B cell (primary cell): ENCODE measurements around the gene DIAPH1. TPM values are rescaled to one million over a fixed set of nuclear protein-coding genes. Genes with fewer than 3 reads are reported as not detected.

Source experiments
- ATAC-seq: fragments of 200-7000 bp; cut with Tn5 transposase; one replicate; pipeline ENCODE4 v1.10.0; 2021; ENCODE audit warnings: low read depth, mild to moderate bottlenecking, moderate number of reproducible peaks, moderate library complexity
- CTCF ChIA-PET: fragments of 350-600 bp; sonication (Branson Sonifier 250); formaldehyde crosslinking; loops from one replicate; lab custom pipeline; 2021; ENCODE audit warnings: antibody characterized with exemption, inconsistent platforms; lab: Charles Lee
- POLR2A ChIA-PET: fragments of 350-600 bp; sonication (Branson Sonifier 250); formaldehyde crosslinking; loops from one replicate; lab custom pipeline; 2021; ENCODE audit warnings: antibody characterized with exemption; lab: Charles Lee
- DNase-seq: peaks from one replicate; pipeline ENCODE4 v3.0.0; 2013
- H2AFZ ChIP-seq: 2 replicates; pipeline ENCODE4 v1.6.1; 2012; ENCODE audit warnings: mild to moderate bottlenecking, low read depth, low read length; ENCODE audit not compliant: insufficient read depth, poor library complexity, severe bottlenecking
- H3K27ac ChIP-seq, 2 donors: 1 replicate in 1 of 2; 2 replicates in 1 of 2; pipeline ENCODE4 v1.5.1; 2012 to 2013; ENCODE audit warnings: low read length in 2 of 2, mild to moderate bottlenecking in 2 of 2, moderate library complexity in 1 of 2
- H3K27me3 ChIP-seq, 4 experiments: fragments of 200-600 bp in 1 of 4; sonication (generic) in 1 of 4; replicated peaks in 1 of 4; 1 replicate in 2 of 4; 2 replicates in 2 of 4; pipeline versions ENCODE4 v1.6.1 to v1.7.0; 2013 to 2016; ENCODE audit warnings: low read length in 3 of 4, mild to moderate bottlenecking in 2 of 4, mixed read lengths in 1 of 4, moderate library complexity in 1 of 4; ENCODE audit not compliant: insufficient read depth in 4 of 4, control insufficient read depth in 3 of 4; ENCODE audit errors: control extremely low read depth in 1 of 4
- H3K36me3 ChIP-seq, 2 experiments: replicated peaks in 1 of 2; 1 replicate in 1 of 2; 2 replicates in 1 of 2; pipeline versions ENCODE4 v1.6.1 to v1.7.1; 2013; ENCODE audit warnings: low read length in 1 of 2; ENCODE audit not compliant: insufficient read depth in 2 of 2, control insufficient read depth in 1 of 2; ENCODE audit errors: control extremely low read depth in 1 of 2, extremely low read depth in 1 of 2
- H3K4me1 ChIP-seq, 2 donors: fragments of 200-600 bp in 1 of 2; sonication (generic) in 1 of 2; 1 replicate in 1 of 2; 2 replicates in 1 of 2; pipeline versions ENCODE4 v1.5.1 to v1.6.1; 2013 to 2017; ENCODE audit warnings: low read length in 2 of 2; ENCODE audit not compliant: control insufficient read depth in 2 of 2, insufficient read depth in 2 of 2
- H3K4me2 ChIP-seq: replicated peaks from 2 replicates; pipeline ENCODE3; 2012; ENCODE audit warnings: mild to moderate bottlenecking, low read depth, low read length; ENCODE audit not compliant: poor library complexity, severe bottlenecking
- H3K4me3 ChIP-seq, 5 experiments: fragments of 200-600 bp in 1 of 5; sonication (generic) in 1 of 5; 1 replicate in 3 of 5; 2 replicates in 2 of 5; pipeline versions ENCODE4 v1.5.1 to v1.7.0; 2011 to 2016; ENCODE audit warnings: low read length in 4 of 5, mild to moderate bottlenecking in 4 of 5, low read depth in 2 of 5, control low read depth in 1 of 5, moderate library complexity in 1 of 5; ENCODE audit not compliant: insufficient read depth in 1 of 5; ENCODE audit errors: control extremely low read depth in 1 of 5, extremely low read depth in 1 of 5
- H3K79me2 ChIP-seq: fragments of 200-600 bp; sonication (generic); one replicate; pipeline ENCODE4 v1.6.0; 2016; ENCODE audit warnings: low read length; ENCODE audit not compliant: control insufficient read depth, insufficient read depth
- H3K9ac ChIP-seq: fragments of 200-600 bp; sonication (generic); 2 replicates; pipeline ENCODE4 v1.6.1; 2017; ENCODE audit warnings: mild to moderate bottlenecking, low read length, moderate library complexity
- H3K9me3 ChIP-seq, 3 donors: one replicate each; pipeline versions ENCODE4 v1.6.1 to v1.7.1; 2013; ENCODE audit warnings: low read length in 2 of 3; ENCODE audit not compliant: control insufficient read depth in 2 of 3, insufficient read depth in 1 of 3; ENCODE audit errors: control extremely low read depth in 1 of 3
- H4K20me1 ChIP-seq: 2 replicates; pipeline ENCODE4 v1.6.0; 2012; ENCODE audit warnings: mild to moderate bottlenecking, low read length; ENCODE audit not compliant: insufficient read depth, control insufficient read depth, poor library complexity, severe bottlenecking
- H3K27ac Mint-ChIP-seq: one replicate; pipeline ENCODE4 v1.8.0; 2021; ENCODE audit warnings: mixed read lengths
- H3K27me3 Mint-ChIP-seq: one replicate; pipeline ENCODE4 v1.8.0; 2021; ENCODE audit warnings: mixed read lengths
- H3K4me1 Mint-ChIP-seq: one replicate; pipeline ENCODE4 v1.8.0; 2021; ENCODE audit warnings: mixed read lengths
- H3K4me3 Mint-ChIP-seq: one replicate; pipeline ENCODE4 v1.8.0; 2021; ENCODE audit warnings: mixed read lengths
- H3K9me3 Mint-ChIP-seq: one replicate; pipeline ENCODE4 v1.8.0; 2022; ENCODE audit warnings: mixed read lengths; ENCODE audit not compliant: insufficient read depth
- CTCF ChIP-seq: fragments of 200-600 bp; IDR thresholded peaks from one replicate; pipeline ENCODE4 v1.8.0; 2022; ENCODE audit warnings: antibody characterized with exemption, mild to moderate bottlenecking
- EZH2 ChIP-seq: IDR thresholded peaks from 2 replicates; pipeline ENCODE4 v1.6.1; 2012; ENCODE audit warnings: borderline replicate concordance, low read depth, mild to moderate bottlenecking, moderate library complexity, low read length; ENCODE audit not compliant: insufficient read depth, poor library complexity, severe bottlenecking
- WGBS: methylation state at CpG from one replicate; pipeline ENCODE4 v1.1.5; 2013; ENCODE audit warnings: missing lambda C conversion rate; ENCODE audit not compliant: insufficient coverage; 5-methylcytosine and 5-hydroxymethylcytosine counted together
- intact Hi-C: fragments of 100-400 bp; cut with micrococcal nuclease; formaldehyde crosslinking; loops from one replicate; pipeline ENCODE4 v1.10.0; 2022
- polyA plus RNA-seq: library from polyadenylated mRNA; depleted of rRNA; stranded (reverse); fragments of >200 nt; gene quantifications from 2 replicates; pipeline ENCODE4 v1.2.3, GENCODE V29; 2012
- total RNA-seq, 2 donors: library from RNA; stranded (reverse); fragments of 120-200 nt in 1 of 2; gene quantifications; 1 replicate in 1 of 2; 2 replicates in 1 of 2; pipeline versions ENCODE4 v1.2.3 to v1.2.4, GENCODE V29; 2013 to 2022

Gene DIAPH1
- total and polyA plus RNA-seq, 2 donors (not counting 1 experiment from before 2014, with no cell fraction given), result 59.7 to 113 TPM

GRCh38 chr5:141637123-141637766, 18.4 kb upstream of the DIAPH1 start:
- H2AFZ ChIP-seq, result peak overlapping the region; percentile 97
- H3K9me3 Mint-ChIP-seq, result no peaks in the 10 kb centered on the region
- H3K36me3 ChIP-seq, result peaks cover 0 to 21% of the 10 kb centered on the region in 2 experiments
- H3K27ac Mint-ChIP-seq, result peak overlapping the region; percentile 80
- peaks cover 30 to 36% of the 10 kb centered on the region in 2 donors for H3K4me1 ChIP-seq
- H3K79me2 ChIP-seq, result peaks cover 46% of the 10 kb centered on the region
- no peaks in the 10 kb centered on the region for H3K9me3 ChIP-seq
- peak overlapping the region; percentile 70 to 99 (median 82) for H3K4me3 ChIP-seq
- ChIA-PET POLR2A (interaction anchor here (0.5 to 3.6 kb wide), 12 partner anchors 12 to 1090 kb away, joined by 3 to 22 read pairs (median 4); partner anchors contain the start of genes DIAPH1 and FCHSD1), CTCF (interaction anchor here (0.7 to 10.3 kb wide), 22 partner anchors 8 to 379 kb away, joined by 3 to 124 read pairs (median 5); partner anchors contain the start of genes DIAPH1, FCHSD1, PCDHGA10 and RNF14)
- H3K9ac ChIP-seq, result peak overlapping the region; percentile 97
- H3K4me3 Mint-ChIP-seq, result peak overlapping the region; percentile 94
- H3K4me2 ChIP-seq, result peak overlapping the region; percentile 93
- peaks cover 23% of the 10 kb centered on the region for H4K20me1 ChIP-seq
- H3K4me1 Mint-ChIP-seq, result peaks cover 39% of the 10 kb centered on the region
- under 1% methylated on average over 59 of the region's 63 CpGs for WGBS
- ATAC-seq, result peak; percentile 42
- H3K27me3 Mint-ChIP-seq, result no peaks in the 10 kb centered on the region
- intact Hi-C loops, result loop anchor here (1.0 to 2.0 kb wide), 2 partner anchors 324 to 332 kb away; partner anchors contain the start of gene RNF14
- TF ChIP-seq CTCF (no peak), EZH2 (no peak)
- DNase-seq, result peak; percentile 75
- H3K27ac ChIP-seq, result peak overlapping the region; percentile 58 to 77
- H3K27me3 ChIP-seq, result no peaks in the 10 kb centered on the region
